Activated T-cell treated with anti-CD3 and anti-CD28 coated beads for 24 hours (primary cell): ENCODE results near the gene VLDLR.
A peak's percentile ranks its signal among the peaks of the same experiment; 100 is the strongest.

Experiments used
- DNase-seq: peaks from one replicate; pipeline ENCODE4 v3.0.0-alpha.2; 2020; ENCODE audit warnings: low read depth

The VLDLR gene

GRCh38 chr9:2622461-2623287, 1.1 kb downstream of the VLDLR start:
- DNase-seq, result no peak

GRCh38 chr9:2623288-2624050, 1.9 kb downstream of the VLDLR start:
- no peak for DNase-seq

- DNase-seq, result no peak
Measured at GRCh38 chr9:2624051-2624682, 2.6 kb downstream of the VLDLR start.

- DNase-seq, result no peak
Measured at GRCh38 chr9:2625427-2625826, 3.8 kb downstream of the VLDLR start.

GRCh38 chr9:2628919-2629318, 7.3 kb downstream of the VLDLR start:
- DNase-seq, result no peak

- DNase-seq, result no peak
Measured at GRCh38 chr9:2630158-2630557, 8.6 kb downstream of the VLDLR start.

GRCh38 chr9:2631263-2631662, 9.7 kb downstream of the VLDLR start:
- no peak for DNase-seq

GRCh38 chr9:2634153-2634552, 12.6 kb downstream of the VLDLR start:
- DNase-seq, result no peak

GRCh38 chr9:2634818-2635217, 13.2 kb downstream of the VLDLR start:
- no peak for DNase-seq

- DNase-seq, result no peak
Measured at GRCh38 chr9:2635922-2636321, 14.3 kb downstream of the VLDLR start.

- DNase-seq, result no peak
Measured at GRCh38 chr9:2637390-2637789, 15.8 kb downstream of the VLDLR start.

- no peak for DNase-seq
Measured at GRCh38 chr9:2638871-2639673, 17.5 kb downstream of the VLDLR start.

GRCh38 chr9:2639786-2640185, 18.2 kb downstream of the VLDLR start:
- DNase-seq, result no peak

- DNase-seq, result no peak
Measured at GRCh38 chr9:2640570-2640969, 19.0 kb downstream of the VLDLR start.

- no peak for DNase-seq
Measured at GRCh38 chr9:2641033-2641432, 19.4 kb downstream of the VLDLR start.

GRCh38 chr9:2642068-2642467, 20.5 kb downstream of the VLDLR start:
- no peak for DNase-seq

- DNase-seq, result no peak
Measured at GRCh38 chr9:2645569-2645968, 24.0 kb downstream of the VLDLR start.

GRCh38 chr9:2655411-2655901, 33.9 kb downstream of the VLDLR start:
- peak; percentile 24 for DNase-seq

GRCh38 chr9:2657427-2657826, 35.8 kb downstream of the VLDLR start:
- DNase-seq, result no peak

GRCh38 chr9:2662496-2662895, 40.9 kb downstream of the VLDLR start:
- no peak for DNase-seq

GRCh38 chr9:2663461-2664173, 42.0 kb downstream of the VLDLR start:
- no peak for DNase-seq
